Measurements from ENCODE around the gene RLN2.

GRCh38 chr9:5352637-5353248 is 48.2 kb upstream of the RLN2 start:
- TF ChIP-seq CTCF (IDR thresholded peaks at IDR 0.05): no peak
- no peak for TF ChIP-seq POLR2A (IDR thresholded peaks at IDR 0.05)
